ENCODE results near the gene DENND1C.
"Not testable (repeated sequence)": the region's sequence is repeated elsewhere in the genome, so short reads cannot be mapped to it uniquely, and the experiment has no call there.

DENND1C gene

GRCh38 chr19:6508028-6508771 is 26.6 kb upstream of the DENND1C start:
- not testable (repeated sequence) for DNase-seq

GRCh38 chr19:6503407-6504201 is 22.0 kb upstream of the DENND1C start:
- DNase-seq, result no peak

GRCh38 chr19:6501740-6502648 is 20.4 kb upstream of the DENND1C start, which contains the start of gene TUBB4A:
TUBB4A (minus strand) TSS chr19:6502309; CDS start chr19:6502212, 97 bp downstream.
- peak; percentile 23 to 46 for DNase-seq

- DNase-seq, result no peak
These were observed 19.5 kb upstream of the DENND1C start for GRCh38 chr19:6500837-6501739.

GRCh38 chr19:6499052-6499790 is 17.6 kb upstream of the DENND1C start:
- no peak for DNase-seq

GRCh38 chr19:6498294-6499036 is 16.9 kb upstream of the DENND1C start:
- DNase-seq, result peak in 1 of 2 donors; percentile 30

GRCh38 chr19:6495947-6496346 is 14.4 kb upstream of the DENND1C start:
- DNase-seq, result no peak

GRCh38 chr19:6494438-6495036 is 12.9 kb upstream of the DENND1C start:
- no peak for DNase-seq

- no peak for DNase-seq
These were observed 10.4 kb upstream of the DENND1C start for GRCh38 chr19:6491802-6492592.

- no peak for DNase-seq
These were observed 8.5 kb upstream of the DENND1C start for GRCh38 chr19:6490134-6490533.

- DNase-seq, result peak in 1 of 2 donors; percentile 30
These were observed 7.9 kb upstream of the DENND1C start for GRCh38 chr19:6489278-6490061.

- DNase-seq, result no peak
These were observed 3.2 kb upstream of the DENND1C start for GRCh38 chr19:6484831-6485230.

GRCh38 chr19:6484230-6484629 is 2.6 kb upstream of the DENND1C start:
- no peak for DNase-seq

- DNase-seq, result no peak
These were observed 1.6 kb upstream of the DENND1C start for GRCh38 chr19:6483235-6483634.

GRCh38 chr19:6482343-6482686 is 728 bp upstream of the DENND1C start:
- DNase-seq, result no peak

GRCh38 chr19:6480848-6481415 is 655 bp downstream of the DENND1C start:
- DNase-seq, result peak in 1 of 2 donors; percentile 27

GRCh38 chr19:6479836-6480398 is 1.7 kb downstream of the DENND1C start:
- no peak for DNase-seq

GRCh38 chr19:6478815-6479214 is 2.8 kb downstream of the DENND1C start:
- no peak for DNase-seq

Measured in CD4-positive, alpha-beta T cell treated with Interleukin-4 for 1 hour (primary cell).